GM21786 (cell line): ENCODE measurements around the gene INO80D.

Experiments used
- ATAC-seq: cut with Tn5 transposase; IDR thresholded peaks from one replicate; pipeline ENCODE4 v1.9.1; 2021; ENCODE audit not compliant: unreplicated experiment

Gene INO80D

DNA sequence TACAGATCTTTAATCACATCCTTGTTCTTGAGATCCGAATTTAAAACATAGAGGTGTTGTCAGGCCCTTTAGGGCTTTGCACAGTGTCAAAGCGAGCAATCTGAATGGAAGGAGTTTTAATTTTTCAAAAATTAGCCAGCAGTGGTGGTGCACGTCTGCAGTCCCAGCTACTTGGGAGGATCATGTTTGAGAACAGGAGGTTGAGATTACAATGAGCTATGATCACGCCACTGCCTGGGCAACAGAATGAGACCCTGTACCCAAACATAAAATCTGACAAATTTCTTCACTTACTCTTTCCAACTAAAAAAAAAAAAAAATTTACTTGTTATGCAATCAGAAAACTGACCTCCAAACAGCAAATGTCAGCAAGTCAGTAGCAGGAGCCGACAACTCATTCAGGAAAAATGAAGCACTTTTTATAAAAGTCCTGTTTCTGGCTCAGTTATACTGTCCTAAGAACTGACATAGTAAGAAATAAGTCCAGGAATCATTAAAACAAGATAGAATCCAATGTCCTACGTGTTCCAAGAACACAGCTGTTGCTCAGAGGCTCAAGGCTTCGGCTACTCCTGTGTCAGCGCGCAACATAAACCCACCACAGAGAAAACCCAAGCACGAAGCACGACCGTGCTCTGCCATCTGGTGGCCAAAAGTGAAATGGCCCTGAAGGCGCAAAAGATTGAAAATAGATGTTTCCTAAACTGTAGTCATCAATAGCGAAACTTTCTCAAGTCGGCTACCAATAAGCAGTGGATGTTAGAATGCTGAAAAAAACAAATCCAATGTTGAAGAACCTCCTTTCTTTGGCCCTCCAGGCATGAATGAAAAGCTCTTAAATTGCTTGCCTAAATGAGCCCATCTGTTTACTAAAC lies 138.1 kb downstream of the INO80D start:
- ATAC-seq = peak; percentile 91

- ATAC-seq = no peak
These were observed 139.7 kb downstream of the INO80D start for GRCh38 chr2:205946226-205946625.
